Ecto neural progenitor cell (in vitro differentiated cells): ENCODE data around the gene CLRN2.
"Not testable (repeated sequence)": the region's sequence is repeated elsewhere in the genome, so short reads cannot be mapped to it uniquely, and the experiment has no call there.

Experiments
- DNase-seq: peaks from one replicate; pipeline ENCODE4 v3.0.0-alpha.2; 2018; ENCODE audit warnings: low spot score

Gene CLRN2

GRCh38 chr4:17545374-17546140, 30.6 kb downstream of the CLRN2 start:
- no peak for DNase-seq

DNA sequence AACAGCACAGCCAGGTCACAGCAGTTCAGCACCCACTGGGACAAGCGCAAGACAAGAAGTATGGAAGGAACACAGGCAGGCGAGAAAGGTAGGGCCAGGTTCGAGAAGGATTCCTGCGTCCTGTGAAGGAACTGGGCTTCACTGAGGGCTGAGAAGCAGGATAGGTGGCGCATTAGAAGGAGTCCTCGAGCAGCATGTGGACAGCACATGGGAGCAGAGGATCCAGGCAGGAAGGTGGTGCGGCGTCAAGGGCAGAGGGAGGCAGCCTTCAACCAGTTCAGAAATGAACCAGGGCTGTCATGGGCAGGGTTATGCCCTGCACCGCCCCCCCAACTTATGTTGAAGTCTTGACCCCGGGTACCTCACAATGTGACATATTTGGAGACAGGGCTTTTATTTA, 31.3 kb downstream of the CLRN2 start:
- DNase-seq, result no peak

GRCh38 chr4:17546678-17547077, 31.7 kb downstream of the CLRN2 start:
- DNase-seq, result no peak

- DNase-seq, result no peak
Measured at GRCh38 chr4:17550549-17550948, 35.6 kb downstream of the CLRN2 start.

GRCh38 chr4:17552427-17552826, 37.5 kb downstream of the CLRN2 start:
- no peak for DNase-seq

- no peak for DNase-seq
Measured at GRCh38 chr4:17554568-17554967, 39.6 kb downstream of the CLRN2 start.

- no peak for DNase-seq
Measured at GRCh38 chr4:17556498-17556897, 41.5 kb downstream of the CLRN2 start.

DNA sequence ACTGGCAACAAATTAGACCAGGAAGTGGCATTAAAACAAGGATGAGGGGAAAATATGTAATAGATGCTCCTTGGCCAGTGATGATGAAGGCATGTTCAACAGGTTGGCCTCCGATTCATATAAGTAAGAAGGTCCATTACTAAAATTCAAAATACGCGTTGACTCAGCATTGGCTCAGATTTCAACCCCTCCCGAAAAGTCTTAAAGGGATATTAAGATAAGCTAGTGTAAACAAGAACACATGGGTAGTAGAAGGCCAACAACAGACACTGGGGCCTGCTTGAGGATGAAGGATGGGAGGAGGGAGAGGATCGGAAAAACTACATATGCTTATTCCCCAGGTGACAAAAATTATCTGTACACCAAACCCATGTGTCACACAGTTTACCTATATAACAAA, 42.9 kb downstream of the CLRN2 start:
- no peak for DNase-seq

- no peak for DNase-seq
Measured at GRCh38 chr4:17558941-17559708, 44.2 kb downstream of the CLRN2 start.

DNA sequence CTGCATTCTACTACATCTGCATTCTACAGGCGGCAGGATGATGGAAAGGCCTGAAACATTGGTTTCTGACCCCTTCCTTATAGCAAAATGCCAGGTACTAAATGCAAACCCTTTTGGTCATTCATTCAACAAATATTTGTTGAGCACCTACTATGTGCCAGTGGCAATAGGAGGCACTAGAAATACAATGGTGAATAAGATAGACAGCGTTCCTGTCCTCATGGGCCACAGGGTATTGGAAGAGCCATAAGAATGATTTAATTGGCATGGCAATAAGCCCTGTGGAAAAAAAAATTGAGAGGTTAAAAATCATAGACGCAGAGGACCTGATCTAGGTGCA, 44.7 kb downstream of the CLRN2 start:
- no peak for DNase-seq

DNA sequence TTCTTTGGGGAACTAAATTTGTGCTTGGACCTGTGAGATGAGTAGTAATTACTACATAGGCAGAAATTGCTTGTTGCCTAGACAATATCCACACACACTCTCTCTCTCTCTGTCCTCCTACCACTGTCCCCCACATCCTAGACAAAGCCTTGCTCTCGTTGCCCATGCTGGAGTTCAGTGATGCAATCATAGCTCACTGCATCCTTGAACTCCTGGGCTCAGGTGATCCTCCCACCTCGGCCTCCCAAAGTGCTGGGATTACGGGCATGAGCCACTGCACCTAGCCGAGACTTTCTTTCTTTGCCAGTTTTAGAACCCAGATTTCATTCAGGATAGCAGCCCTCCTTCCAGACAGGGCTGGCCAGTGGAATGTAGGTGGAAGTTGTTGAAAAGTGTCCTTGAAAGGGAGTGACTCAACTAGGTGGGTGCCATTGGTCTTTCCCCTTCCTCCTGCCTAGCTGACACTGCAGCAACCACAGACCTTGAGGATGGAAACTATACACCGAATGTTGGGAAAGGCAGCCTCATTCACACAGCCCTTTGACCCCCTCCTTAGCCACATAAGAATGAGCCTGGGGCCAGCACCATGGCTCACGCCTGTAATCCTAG, 45.2 kb downstream of the CLRN2 start:
- no peak for DNase-seq

GRCh38 chr4:17561195-17561909, 46.4 kb downstream of the CLRN2 start:
- no peak for DNase-seq

DNA sequence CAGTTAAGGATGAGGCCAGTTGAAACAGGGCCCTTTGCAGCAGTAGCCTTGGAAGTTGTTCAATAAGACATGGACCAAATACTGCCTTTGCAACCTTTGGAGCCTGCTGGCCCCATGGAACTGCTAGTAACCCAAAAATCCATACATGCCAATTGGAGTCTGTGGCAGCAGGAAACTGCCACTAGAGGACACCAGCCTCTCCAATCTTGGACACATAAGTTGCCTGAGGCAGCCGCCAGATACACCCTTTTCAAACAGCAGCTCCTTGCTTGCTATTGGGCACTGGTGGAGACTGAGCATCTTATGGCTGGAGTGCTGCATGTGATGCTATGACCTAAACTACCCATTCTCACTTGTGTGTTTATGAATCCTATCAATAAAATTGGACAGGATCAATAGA, 47.2 kb downstream of the CLRN2 start:
- no peak for DNase-seq

DNA sequence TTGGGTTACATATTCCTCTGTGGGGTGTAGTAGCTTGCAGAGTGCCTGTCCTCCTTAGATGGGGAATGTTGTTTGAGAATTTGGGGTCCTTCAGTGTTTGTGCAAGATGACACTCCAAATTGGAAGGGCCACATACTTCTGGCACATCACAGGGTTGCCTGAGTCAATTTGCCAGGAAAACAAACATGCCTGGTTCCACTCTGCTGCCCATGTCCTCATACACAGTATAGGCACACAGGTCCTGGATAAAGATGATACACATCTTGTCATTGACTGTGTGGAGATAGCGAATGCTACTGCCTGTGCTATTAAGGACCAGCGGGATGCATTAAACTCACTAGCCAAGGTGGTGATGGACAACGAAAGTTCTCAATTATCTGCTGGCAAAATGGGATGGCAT, 50.9 kb downstream of the CLRN2 start:
- DNase-seq, result no peak

GRCh38 chr4:17567271-17567670, 52.3 kb downstream of the CLRN2 start:
- no peak for DNase-seq

GRCh38 chr4:17574206-17574605, 59.2 kb downstream of the CLRN2 start:
- DNase-seq, result no peak

DNA sequence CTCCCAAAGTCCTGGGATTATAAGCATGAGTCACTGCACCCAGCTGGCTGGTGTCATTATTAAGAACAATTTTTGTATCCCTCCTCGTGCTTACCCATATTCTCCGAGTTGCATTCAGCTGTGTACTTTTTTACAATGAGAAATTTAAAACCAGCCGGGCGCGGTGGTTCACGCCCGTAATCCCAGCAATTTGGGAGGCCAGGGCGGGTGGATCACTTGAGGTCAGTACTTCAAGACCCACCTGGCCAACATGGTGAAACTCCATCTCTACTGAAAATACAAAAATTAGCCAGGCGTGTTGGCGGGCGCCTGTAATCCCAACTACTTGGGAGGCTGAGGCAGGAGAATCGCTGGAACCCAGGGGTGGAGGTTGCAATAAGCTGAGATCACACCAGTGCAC, 60.2 kb downstream of the CLRN2 start:
- DNase-seq, result not testable (repeated sequence)
